IMR-90 (cell line): Measurements from ENCODE around the gene ADGRL3. TPM values are rescaled to one million over a fixed set of nuclear protein-coding genes. Genes with fewer than 3 reads are reported as not detected.

ENCODE experiments used
- ATAC-seq: fragments of 200-7000 bp; cut with Tn5 transposase; 2 replicates; pipeline ENCODE4 v1.9.1; 2020; ENCODE audit warnings: low read depth, mild to moderate bottlenecking, moderate library complexity
- BruUV-seq: library from RNA; stranded (reverse); fragments of 400-500 nt; replicated peaks from 2 replicates; lab custom pipeline; 2021; lab: Mats Ljungman, UMichigan
- CTCF ChIA-PET: fragments of 300-600 bp; formaldehyde crosslinking; extraction: SDS; loops from one replicate; lab custom pipeline; 2021; ENCODE audit warnings: antibody characterized with exemption; lab: Yijun Ruan, JAX
- POLR2A ChIA-PET: fragments of 300-600 bp; sonication (Branson Sonifier 250); formaldehyde crosslinking; loops from one replicate; lab custom pipeline; 2022; ENCODE audit warnings: antibody characterized with exemption; ENCODE audit not compliant: unreplicated experiment; lab: Charles Lee
- DNase-seq: peaks from one replicate; pipeline ENCODE4 v3.0.0; 2013
- H2AFZ ChIP-seq: replicated peaks from 2 replicates; pipeline ENCODE3; 2013; ENCODE audit warnings: low read length, mild to moderate bottlenecking; ENCODE audit not compliant: poor library complexity
- H2AK5ac ChIP-seq: 2 replicates; pipeline ENCODE4 v1.6.1; 2013; ENCODE audit warnings: low read depth, low read length, inconsistent platforms
- H2AK9ac ChIP-seq: replicated peaks from 2 replicates; pipeline ENCODE3; 2013; ENCODE audit warnings: mild to moderate bottlenecking, low read depth, low read length, moderate library complexity; ENCODE audit not compliant: poor library complexity
- H2BK120ac ChIP-seq: 2 replicates; pipeline ENCODE4 v1.6.1; 2013; ENCODE audit warnings: low read depth, low read length, inconsistent platforms
- H2BK15ac ChIP-seq: 3 replicates; pipeline ENCODE4 v1.6.1; 2013; ENCODE audit warnings: low read depth, low read length, inconsistent platforms
- H2BK20ac ChIP-seq: 2 replicates; pipeline ENCODE4 v1.6.1; 2013; ENCODE audit warnings: low read depth, mild to moderate bottlenecking, inconsistent platforms, low read length, moderate library complexity
- H2BK5ac ChIP-seq: 2 replicates; pipeline ENCODE4 v1.6.1; 2013; ENCODE audit warnings: mild to moderate bottlenecking, low read depth, low read length, inconsistent platforms; ENCODE audit not compliant: poor library complexity, severe bottlenecking
- H3K14ac ChIP-seq: replicated peaks from 2 replicates; pipeline ENCODE4 v1.6.1; 2013; ENCODE audit warnings: low read depth, low read length, inconsistent platforms
- H3K18ac ChIP-seq: 2 replicates; pipeline ENCODE4 v1.6.1; 2013; ENCODE audit warnings: low read depth, low read length, control low read depth
- H3K23ac ChIP-seq: 2 replicates; pipeline ENCODE4 v1.6.1; 2013; ENCODE audit warnings: low read depth, low read length, inconsistent platforms
- H3K27ac ChIP-seq: 2 replicates; pipeline ENCODE4 v1.5.1; 2013; ENCODE audit warnings: mild to moderate bottlenecking, control low read depth, low read length; ENCODE audit not compliant: insufficient read depth
- H3K27me3 ChIP-seq: 2 replicates; pipeline ENCODE4 v1.6.1; 2013; ENCODE audit warnings: low read length; ENCODE audit not compliant: control insufficient read depth, insufficient read depth
- H3K36me3 ChIP-seq: 2 replicates; pipeline ENCODE4 v1.6.1; 2013; ENCODE audit warnings: low read length, mixed read lengths; ENCODE audit not compliant: control insufficient read depth, insufficient read depth
- H3K4ac ChIP-seq: 2 replicates; pipeline ENCODE4 v1.6.1; 2013; ENCODE audit warnings: low read depth, low read length, inconsistent platforms
- H3K4me1 ChIP-seq: 2 replicates; pipeline ENCODE4 v1.6.1; 2013; ENCODE audit warnings: low read length, mixed read lengths; ENCODE audit not compliant: control insufficient read depth, insufficient read depth
- H3K4me2 ChIP-seq: 2 replicates; pipeline ENCODE4 v1.6.1; 2013; ENCODE audit warnings: low read depth, mild to moderate bottlenecking, control low read depth, low read length, moderate library complexity
- H3K4me3 ChIP-seq: 2 replicates; pipeline ENCODE4 v1.5.1; 2013; ENCODE audit warnings: low read depth, mild to moderate bottlenecking, control low read depth, low read length, moderate library complexity; ENCODE audit not compliant: insufficient read depth
- H3K56ac ChIP-seq: 2 replicates; pipeline ENCODE4 v1.6.1; 2013; ENCODE audit warnings: low read length, inconsistent platforms; ENCODE audit not compliant: insufficient read depth; ENCODE audit errors: extremely low read depth
- H3K79me1 ChIP-seq, 2 experiments: 2 replicates each; pipeline ENCODE4 v1.6.1; 2013; ENCODE audit warnings: low read length in 2 of 2, inconsistent platforms in 1 of 2, low read depth in 1 of 2
- H3K9ac ChIP-seq: 2 replicates; pipeline ENCODE4 v1.6.1; 2013; ENCODE audit warnings: low read depth, low read length, control low read depth
- H3K9me1 ChIP-seq: 2 replicates; pipeline ENCODE4 v1.6.1; 2013; ENCODE audit warnings: low read length, inconsistent platforms; ENCODE audit not compliant: insufficient read depth
- H3K9me3 ChIP-seq: 2 replicates; pipeline ENCODE4 v1.6.1; 2013; ENCODE audit warnings: low read length; ENCODE audit not compliant: control insufficient read depth, insufficient read depth
- H4K20me1 ChIP-seq: 2 replicates; pipeline ENCODE4 v1.6.1; 2013; ENCODE audit warnings: low read length, inconsistent platforms; ENCODE audit not compliant: insufficient read depth
- H4K5ac ChIP-seq: 2 replicates; pipeline ENCODE4 v1.6.1; 2013; ENCODE audit warnings: mild to moderate bottlenecking, low read depth, low read length, control low read depth
- H4K8ac ChIP-seq, 2 experiments: 2 replicates each; pipeline ENCODE4 v1.6.1; 2013; ENCODE audit warnings: low read depth in 2 of 2, low read length in 2 of 2, control low read depth in 1 of 2, inconsistent platforms in 1 of 2
- H4K91ac ChIP-seq: 2 replicates; pipeline ENCODE4 v1.6.1; 2013; ENCODE audit warnings: low read depth, low read length, inconsistent platforms; ENCODE audit not compliant: insufficient read depth
- BHLHE40 ChIP-seq: fragments of 150-350 bp; IDR thresholded peaks from 2 replicates; pipeline ENCODE4 v1.6.1; 2016; ENCODE audit warnings: mild to moderate bottlenecking, low read depth, low read length
- CEBPB ChIP-seq: IDR thresholded peaks from 2 replicates; pipeline ENCODE4 v1.6.1; 2012; ENCODE audit warnings: low read depth, low read length, improper control_type of control experiment
- CHD1 ChIP-seq: IDR thresholded peaks from 2 replicates; pipeline ENCODE4 v1.6.1; 2012; ENCODE audit warnings: low read depth, low read length, improper control_type of control experiment
- FOS ChIP-seq: fragments of 150-350 bp; IDR thresholded peaks from 2 replicates; pipeline ENCODE4 v1.6.1; 2016; ENCODE audit warnings: low read depth, low read length
- MAFK ChIP-seq: IDR thresholded peaks from 2 replicates; pipeline ENCODE4 v1.6.1; 2012; ENCODE audit warnings: low read depth, low read length, improper control_type of control experiment
- MAZ ChIP-seq: IDR thresholded peaks from 2 replicates; pipeline ENCODE4 v1.6.1; 2012; ENCODE audit warnings: low read depth, mild to moderate bottlenecking, low read length, improper control_type of control experiment, moderate library complexity, borderline replicate concordance
- MXI1 ChIP-seq: IDR thresholded peaks from 2 replicates; pipeline ENCODE4 v1.6.1; 2012; ENCODE audit warnings: low read depth, mild to moderate bottlenecking, low read length, moderate library complexity, borderline replicate concordance
- NFE2L2 ChIP-seq: fragments of 150-350 bp; IDR thresholded peaks from 2 replicates; pipeline ENCODE4 v1.6.1; 2016; ENCODE audit warnings: low read depth, mild to moderate bottlenecking, low read length
- POLR2A ChIP-seq: IDR thresholded peaks from 2 replicates; pipeline ENCODE4 v1.6.1; 2012; ENCODE audit warnings: mild to moderate bottlenecking, low read depth, low read length
- RAD21 ChIP-seq: IDR thresholded peaks from 2 replicates; pipeline ENCODE4 v1.6.1; 2012; ENCODE audit warnings: low read length, improper control_type of control experiment
- RCOR1 ChIP-seq: IDR thresholded peaks from 2 replicates; pipeline ENCODE4 v1.6.1; 2012; ENCODE audit warnings: mild to moderate bottlenecking, low read length, improper control_type of control experiment; ENCODE audit not compliant: insufficient replicate concordance
- RFX5 ChIP-seq: IDR thresholded peaks from 2 replicates; pipeline ENCODE4 v1.8.0; 2012; ENCODE audit warnings: low read depth, mild to moderate bottlenecking, low read length, moderate library complexity
- SMC3 ChIP-seq: fragments of 150-350 bp; IDR thresholded peaks from 2 replicates; pipeline ENCODE4 v1.6.1; 2016; ENCODE audit warnings: low read depth, mild to moderate bottlenecking, antibody characterized with exemption, low read length, moderate library complexity
- WGBS, 2 experiments: methylation state at CpG; one replicate each; pipeline versions ENCODE4 v1.1.5 to v1.1.7; 2013; ENCODE audit warnings: missing lambda C conversion rate in 2 of 2; ENCODE audit not compliant: insufficient read length in 1 of 2; ENCODE audit errors: extremely low coverage in 2 of 2; 5-methylcytosine and 5-hydroxymethylcytosine counted together
- dilution Hi-C: fragments of 300-500 bp; cut with HindIII; formaldehyde crosslinking; loops from one replicate; pipeline ENCODE4 v1.14.3; 2018; ENCODE audit warnings: low sequenced_read_pairs; ENCODE audit not compliant: unreplicated experiment
- in situ Hi-C: fragments of 300-500 bp; cut with MboI; formaldehyde crosslinking; loops from 3 replicates; pipeline ENCODE4 v1.14.3; 2019; ENCODE audit warnings: low sequenced_read_pairs, inconsistent platforms, mixed read lengths
- intact Hi-C: fragments of 100-400 bp; cut with micrococcal nuclease; formaldehyde crosslinking; loops from 2 replicates; pipeline ENCODE4 v1.10.0; 2022
- polyA plus RNA-seq, 3 experiments: library from polyadenylated mRNA; depleted of rRNA; stranded (reverse); fragments of >200 nt; gene quantifications; 2 replicates each; pipeline ENCODE4 v1.2.3, GENCODE V29; 2012; ENCODE audit warnings: low replicate concordance in 1 of 3
- total RNA-seq: library from RNA; depleted of rRNA; stranded (reverse); fragments of >200 nt; gene quantifications from 2 replicates; pipeline ENCODE4 v1.2.3, GENCODE V29; 2012
- TF ChIP-seq, protein P1 (sequence below): fragments of 150-350 bp; IDR thresholded peaks from 2 replicates; pipeline ENCODE4 v1.6.1; 2016; ENCODE audit warnings: low read depth, mild to moderate bottlenecking, low read length, moderate library complexity, borderline replicate concordance
- TF ChIP-seq, protein P2 (sequence below): fragments of 150-350 bp; IDR thresholded peaks from 2 replicates; pipeline ENCODE4 v1.6.1; 2017; ENCODE audit warnings: mild to moderate bottlenecking, antibody characterized with exemption, low read length, low read depth
- TF ChIP-seq, protein P3 (sequence below): conservative IDR thresholded peaks from 2 replicates; pipeline ENCODE4 v1.5.1; 2012; ENCODE audit warnings: mild to moderate bottlenecking, low read depth, low read length, improper control_type of control experiment

ADGRL3 gene
- total and polyA plus RNA-seq, 2 of the 4 experiments (the other 2 are of a cell fraction): 0.46 to 2.5 TPM

DNA sequence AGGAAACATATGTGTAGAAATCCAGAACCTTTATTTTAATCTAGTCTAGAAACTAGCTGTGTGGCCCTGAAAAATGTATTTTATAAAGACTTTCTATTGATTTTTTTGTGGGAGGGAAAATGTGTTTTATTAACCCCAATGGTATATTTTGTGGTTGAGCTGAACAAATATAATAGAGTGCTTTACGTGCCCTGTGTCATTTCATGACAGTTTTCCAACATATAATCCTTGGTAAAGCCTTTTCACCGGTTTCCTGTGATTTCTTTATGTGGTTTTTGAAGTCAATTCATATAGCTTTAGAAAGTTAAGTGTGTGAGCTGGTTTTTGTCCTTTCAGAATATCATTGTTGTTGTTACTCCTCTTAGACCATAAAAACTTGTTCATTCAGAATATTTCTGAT, 375.7 kb downstream of the ADGRL3 start:
- BruUV-seq: no TSS peak

More for the DNA sequence above, 375.7 kb downstream of the ADGRL3 start:
- H3K9ac ChIP-seq: no peak overlapping the region
- no peak for DNase-seq
- H4K20me1 ChIP-seq: no peaks in the 10 kb centered on the region
- no peak overlapping the region for H3K4me2 ChIP-seq
- H3K9me3 ChIP-seq: no peaks in the 10 kb centered on the region
- no peak overlapping the region for H2BK20ac ChIP-seq
- no CpG with 5 or more reads among the region's 2 CpGs for WGBS, 2 experiments
- CTCF ChIA-PET: interaction anchor here (0.9 kb wide), 1 partner anchor 9 kb away, joined by 3 read pairs; no protein-coding TSS in a partner anchor
- H3K36me3 ChIP-seq: no peaks in the 10 kb centered on the region
- dilution Hi-C loops (no loop called here), in situ Hi-C loops (no loop called here), intact Hi-C loops (no loop called here)
- H4K5ac ChIP-seq: no peak overlapping the region
- H4K8ac ChIP-seq: no peak overlapping the region
- no peak overlapping the region for H3K14ac ChIP-seq
- H3K79me1 ChIP-seq: no peaks in the 10 kb centered on the region
- no peak overlapping the region for H2AFZ ChIP-seq
- TF ChIP-seq POLR2A (no peak), FOS (no peak), MAFK (no peak), NFE2L2 (no peak), CEBPB (no peak), BHLHE40 (no peak), MAZ (no peak), SMC3 (no peak), MXI1 (no peak), RFX5 (no peak), RAD21 (no peak), CHD1 (no peak), RCOR1 (no peak)
- TF ChIP-seq, protein P1, sequence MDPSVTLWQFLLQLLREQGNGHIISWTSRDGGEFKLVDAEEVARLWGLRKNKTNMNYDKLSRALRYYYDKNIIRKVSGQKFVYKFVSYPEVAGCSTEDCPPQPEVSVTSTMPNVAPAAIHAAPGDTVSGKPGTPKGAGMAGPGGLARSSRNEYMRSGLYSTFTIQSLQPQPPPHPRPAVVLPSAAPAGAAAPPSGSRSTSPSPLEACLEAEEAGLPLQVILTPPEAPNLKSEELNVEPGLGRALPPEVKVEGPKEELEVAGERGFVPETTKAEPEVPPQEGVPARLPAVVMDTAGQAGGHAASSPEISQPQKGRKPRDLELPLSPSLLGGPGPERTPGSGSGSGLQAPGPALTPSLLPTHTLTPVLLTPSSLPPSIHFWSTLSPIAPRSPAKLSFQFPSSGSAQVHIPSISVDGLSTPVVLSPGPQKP: no peak
- TF ChIP-seq, protein P2, sequence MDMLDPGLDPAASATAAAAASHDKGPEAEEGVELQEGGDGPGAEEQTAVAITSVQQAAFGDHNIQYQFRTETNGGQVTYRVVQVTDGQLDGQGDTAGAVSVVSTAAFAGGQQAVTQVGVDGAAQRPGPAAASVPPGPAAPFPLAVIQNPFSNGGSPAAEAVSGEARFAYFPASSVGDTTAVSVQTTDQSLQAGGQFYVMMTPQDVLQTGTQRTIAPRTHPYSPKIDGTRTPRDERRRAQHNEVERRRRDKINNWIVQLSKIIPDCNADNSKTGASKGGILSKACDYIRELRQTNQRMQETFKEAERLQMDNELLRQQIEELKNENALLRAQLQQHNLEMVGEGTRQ: no peak
- TF ChIP-seq, protein P3, sequence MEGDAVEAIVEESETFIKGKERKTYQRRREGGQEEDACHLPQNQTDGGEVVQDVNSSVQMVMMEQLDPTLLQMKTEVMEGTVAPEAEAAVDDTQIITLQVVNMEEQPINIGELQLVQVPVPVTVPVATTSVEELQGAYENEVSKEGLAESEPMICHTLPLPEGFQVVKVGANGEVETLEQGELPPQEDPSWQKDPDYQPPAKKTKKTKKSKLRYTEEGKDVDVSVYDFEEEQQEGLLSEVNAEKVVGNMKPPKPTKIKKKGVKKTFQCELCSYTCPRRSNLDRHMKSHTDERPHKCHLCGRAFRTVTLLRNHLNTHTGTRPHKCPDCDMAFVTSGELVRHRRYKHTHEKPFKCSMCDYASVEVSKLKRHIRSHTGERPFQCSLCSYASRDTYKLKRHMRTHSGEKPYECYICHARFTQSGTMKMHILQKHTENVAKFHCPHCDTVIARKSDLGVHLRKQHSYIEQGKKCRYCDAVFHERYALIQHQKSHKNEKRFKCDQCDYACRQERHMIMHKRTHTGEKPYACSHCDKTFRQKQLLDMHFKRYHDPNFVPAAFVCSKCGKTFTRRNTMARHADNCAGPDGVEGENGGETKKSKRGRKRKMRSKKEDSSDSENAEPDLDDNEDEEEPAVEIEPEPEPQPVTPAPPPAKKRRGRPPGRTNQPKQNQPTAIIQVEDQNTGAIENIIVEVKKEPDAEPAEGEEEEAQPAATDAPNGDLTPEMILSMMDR: no peak
- H3K4ac ChIP-seq: no peak overlapping the region
- H3K9me1 ChIP-seq: no peaks in the 10 kb centered on the region
- no peak overlapping the region for H3K4me3 ChIP-seq
- H2AK9ac ChIP-seq: no peak overlapping the region
- H3K27ac ChIP-seq: no peak overlapping the region
- no peak overlapping the region for H2BK120ac ChIP-seq
- no peaks in the 10 kb centered on the region for H3K4me1 ChIP-seq
- no peak overlapping the region for H3K18ac ChIP-seq
- POLR2A ChIA-PET: no interaction called here
- no peak overlapping the region for H3K56ac ChIP-seq
- no peak overlapping the region for H2AK5ac ChIP-seq
- H2BK15ac ChIP-seq: no peak overlapping the region
- H2BK5ac ChIP-seq: no peak overlapping the region
- H4K91ac ChIP-seq: no peak overlapping the region
- H3K27me3 ChIP-seq: no peaks in the 10 kb centered on the region
- ATAC-seq: no peak
- H3K23ac ChIP-seq: no peak overlapping the region
